NCI-H2196 treated with DMSO at 0.1 percent for 48 hours (cell line): Measurements from ENCODE around the gene ZRANB1.

Experiments
- DNase-seq: peaks from one replicate; lab custom pipeline; 2025; ENCODE audit not compliant: unreplicated experiment; lab: John Stamatoyannopoulos, UW

ZRANB1 gene

GRCh38 chr10:125004571-125005311 lies 62.8 kb downstream of the ZRANB1 start:
- DNase-seq: no peak

- no peak for DNase-seq
These were observed 63.6 kb downstream of the ZRANB1 start for GRCh38 chr10:125005312-125006187.

GRCh38 chr10:125006188-125006680 lies 64.3 kb downstream of the ZRANB1 start:
- no peak for DNase-seq

- DNase-seq: peak; percentile 13
These were observed 65.1 kb downstream of the ZRANB1 start for GRCh38 chr10:125006921-125007426.

- no peak for DNase-seq
These were observed 65.5 kb downstream of the ZRANB1 start for GRCh38 chr10:125007436-125007835.

GRCh38 chr10:125008689-125009638 lies 67.0 kb downstream of the ZRANB1 start:
- no peak for DNase-seq

GRCh38 chr10:125009661-125010161 lies 67.8 kb downstream of the ZRANB1 start:
- DNase-seq: no peak

- DNase-seq: no peak
These were observed 68.4 kb downstream of the ZRANB1 start for GRCh38 chr10:125010362-125010761.

- no peak for DNase-seq
These were observed 69.4 kb downstream of the ZRANB1 start for GRCh38 chr10:125011171-125011925.

- no peak for DNase-seq
These were observed 70.2 kb downstream of the ZRANB1 start for GRCh38 chr10:125011926-125012705.

GRCh38 chr10:125012851-125013528 lies 71.1 kb downstream of the ZRANB1 start:
- no peak for DNase-seq

- DNase-seq: no peak
These were observed 71.6 kb downstream of the ZRANB1 start for GRCh38 chr10:125013529-125013872.

GRCh38 chr10:125014086-125014830 lies 72.3 kb downstream of the ZRANB1 start:
- no peak for DNase-seq

GRCh38 chr10:125014836-125015355 lies 73.0 kb downstream of the ZRANB1 start:
- no peak for DNase-seq

- DNase-seq: no peak
These were observed 73.5 kb downstream of the ZRANB1 start for GRCh38 chr10:125015356-125015944.

GRCh38 chr10:125016123-125016522 lies 74.2 kb downstream of the ZRANB1 start:
- no peak for DNase-seq

- no peak for DNase-seq
These were observed 74.8 kb downstream of the ZRANB1 start for GRCh38 chr10:125016611-125017202.
